GM21619 (cell line): ENCODE data around the gene EFCC1.
"Not testable (repeated sequence)": the region's sequence is repeated elsewhere in the genome, so short reads cannot be mapped to it uniquely, and the experiment has no call there.

Source experiments
- ATAC-seq: cut with Tn5 transposase; IDR thresholded peaks from one replicate; pipeline ENCODE4 v1.9.1; 2021; ENCODE audit not compliant: unreplicated experiment

EFCC1 gene

DNA sequence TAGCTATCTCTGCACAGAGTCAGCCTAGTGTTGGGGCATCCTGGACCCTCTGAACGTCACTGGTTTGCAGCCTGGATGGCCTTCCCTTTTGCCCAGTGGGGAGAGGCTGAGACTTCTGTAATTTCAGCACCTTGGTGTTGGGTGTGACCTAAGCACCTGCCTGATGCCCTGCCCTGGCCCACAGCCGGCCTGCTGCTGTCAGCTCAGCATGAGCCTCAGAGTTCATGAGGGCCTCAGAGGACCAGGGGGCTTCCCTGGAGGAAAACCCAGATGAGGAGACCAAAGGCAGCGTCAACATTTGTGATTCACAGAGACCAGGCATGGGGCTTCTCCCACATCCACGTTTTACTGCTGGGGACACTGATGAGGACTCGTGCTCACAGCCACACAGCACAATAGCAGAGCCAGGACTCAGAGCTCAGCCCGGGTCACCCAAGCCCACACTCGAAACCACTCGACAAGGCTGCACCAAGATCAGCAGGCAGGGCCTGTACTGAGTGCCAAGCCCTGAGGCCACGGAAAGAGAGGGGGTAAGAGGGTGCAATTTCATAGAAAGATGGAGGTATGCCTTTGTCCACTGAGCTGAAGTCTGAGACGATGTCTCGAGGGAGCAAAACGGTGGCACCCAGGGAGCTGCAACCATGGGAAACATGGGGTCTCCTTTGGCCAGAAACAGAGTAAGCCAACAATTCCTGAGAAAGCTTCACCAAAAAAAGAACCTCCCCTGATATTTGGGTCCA, 49.6 kb downstream of the EFCC1 start:
- no peak for ATAC-seq

DNA sequence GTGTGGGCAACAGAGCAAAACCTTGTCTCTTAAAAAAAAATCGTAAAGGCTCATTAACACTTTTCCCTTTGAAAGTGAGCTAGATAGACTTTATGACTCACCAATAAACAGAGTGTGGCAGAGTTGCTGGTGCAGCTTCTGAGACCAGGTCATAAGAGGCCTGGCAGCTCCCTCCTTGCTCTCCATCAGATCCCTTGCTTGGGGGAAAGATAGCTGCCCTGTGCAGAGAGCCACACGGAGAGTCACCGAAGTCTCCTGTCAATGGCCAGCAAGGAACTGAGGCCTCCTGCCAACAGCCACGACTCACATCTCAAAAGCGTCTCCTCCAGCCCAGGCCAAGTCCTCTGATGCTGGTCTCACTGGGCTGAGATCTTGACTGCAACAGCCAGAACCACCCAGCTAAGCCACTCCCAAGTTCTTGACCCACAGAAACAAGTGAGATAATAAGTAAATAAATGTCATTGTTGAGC, 50.8 kb downstream of the EFCC1 start:
- ATAC-seq: no peak

DNA sequence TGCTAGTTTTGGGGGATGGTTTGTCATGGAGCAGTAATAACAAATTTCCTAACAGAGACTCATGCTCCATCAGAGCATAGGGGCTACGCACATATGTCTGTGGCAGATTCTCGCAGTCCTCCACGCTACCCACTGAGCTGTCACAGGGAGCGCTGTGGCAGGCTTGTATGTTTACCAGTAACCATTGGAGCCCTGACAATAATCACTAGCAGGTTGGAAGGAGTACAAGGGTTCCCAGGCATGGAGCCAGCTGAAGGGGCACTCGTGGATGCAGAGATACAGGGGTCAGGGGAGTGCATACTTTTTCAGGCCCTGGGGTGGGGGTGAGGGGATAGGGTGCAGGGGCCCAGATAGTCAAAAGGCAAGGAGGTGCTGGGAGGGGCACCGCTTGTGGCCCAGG, 51.6 kb downstream of the EFCC1 start:
- ATAC-seq: no peak

DNA sequence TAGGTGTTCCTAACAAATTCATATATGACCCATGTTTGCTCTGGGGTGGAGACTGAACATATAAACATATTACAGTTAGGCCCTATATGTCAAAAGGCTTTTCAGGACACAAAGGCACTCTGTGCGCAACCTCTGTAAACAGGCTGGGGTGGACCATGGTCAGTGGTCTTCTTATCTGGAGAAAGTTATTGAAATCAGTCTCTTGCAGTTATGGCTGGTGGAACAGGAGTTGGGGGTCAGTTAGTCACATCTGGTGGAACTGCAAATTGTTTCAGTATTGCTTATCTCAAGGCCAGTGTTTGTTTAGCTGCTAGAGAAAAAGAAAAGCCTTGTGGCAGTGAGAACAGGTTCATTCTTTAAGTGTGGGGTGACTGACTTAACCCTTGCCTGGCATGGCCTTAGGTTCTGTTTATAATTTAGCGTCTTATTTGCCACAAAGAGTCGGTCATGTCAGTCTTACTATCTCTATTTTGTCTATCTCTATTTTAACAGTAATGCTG, 53.6 kb downstream of the EFCC1 start:
- no peak for ATAC-seq

DNA sequence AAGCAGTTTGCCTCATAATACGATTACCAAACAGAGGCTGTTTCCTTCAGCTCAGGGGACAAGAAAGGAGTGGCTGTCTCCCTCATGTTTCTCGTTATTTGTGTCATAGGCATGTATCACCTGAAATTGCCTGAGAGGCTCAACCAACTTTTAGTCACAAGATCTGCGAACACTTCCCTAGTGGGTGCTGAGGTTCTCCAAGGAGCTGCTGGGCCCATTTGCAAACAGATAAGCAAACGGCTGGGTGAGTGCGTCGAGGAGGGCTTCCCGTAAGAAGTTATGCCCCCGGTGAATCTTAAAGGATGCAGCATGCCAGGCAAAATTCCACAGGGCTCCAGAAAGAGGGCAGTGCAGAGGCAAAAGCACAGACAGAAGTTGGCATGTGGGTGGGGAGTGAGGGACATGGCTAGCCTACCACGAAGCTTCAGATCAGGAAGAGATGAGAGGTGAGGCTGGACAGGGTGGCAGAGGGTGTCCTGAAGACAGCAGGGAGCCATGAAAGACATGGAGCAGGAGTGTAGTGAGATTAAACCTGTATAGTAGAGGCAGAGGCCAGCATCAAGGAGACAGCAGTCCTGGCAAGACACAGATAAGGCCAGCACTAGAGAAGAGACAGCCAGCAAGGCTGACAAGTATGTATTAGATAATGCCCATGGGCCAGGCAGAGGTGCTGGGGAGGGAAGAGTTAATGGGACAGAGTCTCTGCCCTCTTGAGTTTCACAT, 55.5 kb downstream of the EFCC1 start:
- ATAC-seq: no peak

DNA sequence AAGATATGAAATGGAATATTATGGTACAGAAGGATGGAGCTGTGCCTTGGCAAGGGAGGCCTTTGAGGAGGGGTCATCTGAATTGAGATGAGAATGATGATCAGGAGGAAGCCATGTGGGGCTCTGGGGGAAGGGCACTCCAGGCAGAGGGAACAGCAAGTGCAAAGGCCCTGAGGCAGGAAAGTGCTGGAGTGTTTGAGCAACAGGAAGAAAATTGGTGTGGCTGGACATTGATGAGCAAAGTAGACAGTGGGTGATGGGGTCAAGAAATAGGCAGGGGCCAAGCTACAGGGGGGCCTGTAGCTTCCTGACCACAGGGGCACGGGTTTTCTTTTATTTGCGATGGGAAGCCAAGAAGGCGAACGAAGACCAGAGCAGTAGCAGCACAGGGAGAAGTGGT, 56.1 kb downstream of the EFCC1 start:
- no peak for ATAC-seq

DNA sequence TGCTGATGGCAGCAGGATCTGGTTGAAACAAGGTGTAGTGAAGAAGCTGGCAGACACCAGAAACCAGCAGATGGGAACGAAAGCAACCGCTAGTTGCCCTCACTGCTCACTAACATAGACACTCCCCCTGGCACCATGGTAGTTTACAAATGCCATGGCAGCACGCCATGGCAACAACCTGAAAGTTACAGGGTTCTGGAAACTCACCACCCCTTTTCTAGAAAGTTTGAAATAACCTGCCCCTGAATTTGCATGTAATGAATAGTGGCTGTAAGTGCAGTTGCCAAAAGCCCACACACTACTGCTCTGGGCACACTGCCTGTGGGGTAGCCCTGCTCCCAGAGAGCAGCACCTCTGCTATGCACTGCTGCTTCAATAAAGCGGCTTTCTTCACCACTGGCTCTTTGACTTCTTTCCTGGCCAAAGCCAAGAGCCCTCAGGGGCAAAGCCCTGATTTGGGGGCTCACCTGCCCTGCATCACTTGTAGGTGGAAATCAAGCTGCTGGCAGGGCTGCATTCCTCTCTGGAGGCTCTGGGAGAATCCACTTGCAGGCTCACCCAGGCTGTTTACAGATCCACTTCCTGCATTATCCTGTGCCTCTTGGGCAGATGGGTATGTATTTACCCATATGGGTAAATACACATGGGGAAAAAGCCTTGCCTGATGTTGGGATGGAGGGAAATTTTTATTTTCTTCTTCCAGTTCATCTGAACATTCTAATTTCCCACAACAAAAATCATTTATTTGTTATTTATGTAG, 57.5 kb downstream of the EFCC1 start:
- no peak for ATAC-seq

DNA sequence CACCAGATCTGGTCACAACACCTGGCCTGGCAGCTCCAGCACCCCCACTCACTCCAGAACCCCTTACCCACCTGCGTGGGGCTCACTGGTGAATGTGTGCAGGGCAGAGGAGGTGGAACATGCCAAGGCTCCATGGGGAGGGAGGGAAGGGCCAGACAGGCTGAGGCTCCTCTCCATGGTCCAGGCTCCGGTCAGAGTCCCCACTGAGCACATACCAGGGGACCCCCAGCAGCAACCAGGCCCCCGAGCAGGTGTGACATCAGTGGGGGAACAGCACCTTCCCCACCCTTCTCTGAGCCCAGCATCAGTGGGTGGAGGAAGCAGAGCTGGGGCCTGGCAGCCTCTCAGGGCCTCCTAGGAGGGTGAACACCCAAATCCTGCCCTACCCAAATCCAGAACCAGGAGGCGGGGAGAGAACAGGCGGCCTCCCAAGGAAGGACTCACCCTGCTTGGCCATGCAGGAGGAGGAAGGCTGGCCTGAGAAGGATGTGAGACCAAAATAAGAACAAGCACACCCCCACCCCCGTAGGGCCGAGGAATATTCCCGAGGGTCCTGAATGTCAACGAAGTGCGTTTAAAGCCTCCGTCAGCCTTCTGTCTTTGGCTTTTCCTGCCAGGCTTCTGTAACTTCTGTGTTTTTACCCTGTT, 58.3 kb downstream of the EFCC1 start:
- ATAC-seq: no peak

DNA sequence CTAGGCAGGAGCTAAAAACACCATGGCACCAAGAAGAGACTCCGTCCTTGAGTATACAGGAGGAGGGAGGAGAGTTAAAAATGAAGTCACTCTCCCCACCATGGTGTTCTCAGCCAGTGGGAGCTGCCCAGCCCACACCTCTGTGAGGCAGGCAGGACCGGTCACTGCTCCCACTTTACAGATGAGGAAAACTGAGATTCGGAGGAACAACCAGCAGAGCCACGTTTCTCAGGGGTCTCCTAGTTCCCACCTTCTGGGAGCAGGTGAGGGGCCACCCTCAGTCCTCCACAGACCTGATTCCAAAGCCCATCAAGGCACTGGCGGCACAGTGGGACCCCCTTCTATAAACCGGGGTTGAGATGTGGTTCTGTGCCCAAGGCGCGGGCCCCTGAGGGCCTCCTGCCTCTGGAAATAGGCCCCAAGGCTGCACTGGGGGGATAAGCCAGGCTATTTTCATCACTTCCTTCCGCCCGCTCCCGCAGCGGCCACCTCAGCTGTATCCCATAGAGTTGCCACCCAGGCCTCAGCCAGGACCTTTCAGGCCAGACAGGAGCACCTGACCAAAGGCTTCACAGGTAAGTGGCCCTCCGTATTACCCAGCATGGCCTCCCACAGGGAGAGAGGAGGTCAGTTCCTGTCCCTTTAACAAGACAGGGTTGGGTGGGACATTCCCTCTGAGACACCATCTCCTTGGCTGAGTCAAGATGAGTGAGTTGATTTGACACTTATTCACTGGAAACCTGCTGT, 59.3 kb downstream of the EFCC1 start, which contains the start of gene GP9:
Gene GP9, plus strand, starts transcription at position 504 of the 747 bp plus-strand sequence. CDS start 961 bp downstream, outside the sequence.
- ATAC-seq: no peak

DNA sequence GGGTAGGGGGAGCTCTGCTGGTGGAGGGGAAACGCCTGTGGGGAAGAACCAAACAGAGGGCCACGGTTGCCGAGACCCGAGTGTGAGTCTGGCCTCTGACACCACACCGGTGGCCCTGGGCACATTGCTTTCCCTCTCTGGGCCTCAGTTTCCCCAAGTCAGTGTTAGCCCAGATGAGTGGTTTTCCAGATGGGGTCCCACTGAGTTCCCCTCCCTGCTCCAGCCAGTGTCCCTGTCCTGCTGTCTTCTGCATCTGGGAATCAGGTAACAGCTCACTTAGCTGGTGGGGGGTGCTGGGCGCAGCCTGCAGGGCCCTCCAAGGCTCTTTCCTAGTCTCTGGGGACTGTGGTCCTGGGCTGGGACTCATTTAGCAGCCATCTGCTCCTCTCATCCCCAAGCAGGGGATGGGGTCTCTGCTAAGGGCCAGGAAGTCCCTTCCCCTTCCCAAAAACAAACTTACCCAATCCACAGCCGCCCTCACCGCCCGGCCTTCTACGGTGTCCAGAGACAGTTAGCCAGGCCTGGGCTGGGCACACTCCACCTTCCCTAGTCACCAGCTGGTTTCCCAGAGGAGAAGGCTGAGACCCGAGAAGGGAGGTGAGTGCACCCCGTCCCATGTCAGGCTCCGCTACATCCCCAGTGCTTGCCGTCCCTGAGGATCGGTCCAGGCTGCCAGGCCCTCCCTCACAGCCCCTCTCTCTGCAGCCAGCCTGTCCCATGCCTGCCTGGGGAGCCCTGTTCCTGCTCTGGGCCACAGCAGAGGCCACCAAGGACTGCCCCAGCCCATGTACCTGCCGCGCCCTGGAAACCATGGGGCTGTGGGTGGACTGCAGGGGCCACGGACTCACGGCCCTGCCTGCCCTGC, 60.2 kb downstream of the EFCC1 start:
- ATAC-seq: no peak

DNA sequence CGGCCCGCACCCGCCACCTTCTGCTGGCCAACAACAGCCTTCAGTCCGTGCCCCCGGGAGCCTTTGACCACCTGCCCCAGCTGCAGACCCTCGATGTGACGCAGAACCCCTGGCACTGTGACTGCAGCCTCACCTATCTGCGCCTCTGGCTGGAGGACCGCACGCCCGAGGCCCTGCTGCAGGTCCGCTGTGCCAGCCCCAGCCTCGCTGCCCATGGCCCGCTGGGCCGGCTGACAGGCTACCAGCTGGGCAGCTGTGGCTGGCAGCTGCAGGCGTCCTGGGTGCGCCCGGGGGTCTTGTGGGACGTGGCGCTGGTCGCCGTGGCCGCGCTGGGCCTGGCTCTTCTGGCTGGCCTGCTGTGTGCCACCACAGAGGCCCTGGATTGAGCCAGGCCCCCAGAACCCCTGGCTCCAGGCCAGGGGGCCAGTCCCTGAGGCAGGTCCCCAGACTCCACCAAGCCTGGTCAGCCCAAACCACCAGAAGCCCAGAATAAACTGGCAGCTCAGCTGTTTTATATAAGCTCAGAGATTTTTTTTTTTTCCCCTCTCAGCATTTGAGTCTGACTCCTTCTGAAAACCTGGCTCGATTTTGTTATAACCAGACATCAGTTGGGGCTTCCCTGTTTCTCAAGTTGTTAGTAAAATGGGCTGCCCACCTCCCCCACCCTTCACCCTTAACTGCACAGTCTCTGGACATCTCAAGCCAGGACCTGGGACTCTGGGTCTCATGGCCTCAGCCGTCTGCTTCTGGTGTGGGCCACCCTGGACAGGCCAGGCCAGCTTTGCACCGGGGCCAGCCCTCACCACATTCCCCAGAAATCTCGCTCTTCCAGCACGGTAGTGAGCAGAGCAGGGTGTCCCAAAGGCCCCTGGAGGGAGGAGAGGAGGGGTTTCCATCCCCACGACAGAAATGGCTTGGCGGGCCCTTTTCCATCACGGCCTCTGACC, 61.1 kb downstream of the EFCC1 start:
- ATAC-seq: no peak

DNA sequence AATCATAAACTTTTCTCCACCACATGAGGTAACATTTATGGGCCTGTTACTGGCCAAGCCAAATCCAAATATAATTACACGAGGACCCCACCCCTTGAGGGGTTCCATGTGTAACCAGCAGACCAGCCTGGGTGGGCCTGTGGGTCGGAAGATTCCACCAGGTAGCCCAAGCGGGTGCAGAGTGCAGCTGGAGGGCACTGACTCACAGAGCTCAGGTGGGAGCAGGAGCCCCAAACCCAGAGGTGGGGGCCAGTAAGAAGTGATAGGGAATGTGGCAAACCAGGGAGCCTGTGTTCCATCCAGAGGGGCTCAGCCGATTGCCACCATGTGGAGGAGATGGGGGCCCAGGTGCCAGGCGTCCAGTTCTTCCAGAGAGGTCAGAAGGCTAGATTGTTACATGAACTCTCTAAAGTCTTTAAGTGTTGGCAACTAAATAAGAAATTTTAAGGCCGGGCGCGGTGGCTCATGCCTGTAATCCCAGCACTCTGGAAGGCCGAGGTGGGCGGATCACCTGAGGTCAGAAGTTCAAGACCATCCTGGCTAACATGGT, 62.1 kb downstream of the EFCC1 start:
- ATAC-seq: no peak

DNA sequence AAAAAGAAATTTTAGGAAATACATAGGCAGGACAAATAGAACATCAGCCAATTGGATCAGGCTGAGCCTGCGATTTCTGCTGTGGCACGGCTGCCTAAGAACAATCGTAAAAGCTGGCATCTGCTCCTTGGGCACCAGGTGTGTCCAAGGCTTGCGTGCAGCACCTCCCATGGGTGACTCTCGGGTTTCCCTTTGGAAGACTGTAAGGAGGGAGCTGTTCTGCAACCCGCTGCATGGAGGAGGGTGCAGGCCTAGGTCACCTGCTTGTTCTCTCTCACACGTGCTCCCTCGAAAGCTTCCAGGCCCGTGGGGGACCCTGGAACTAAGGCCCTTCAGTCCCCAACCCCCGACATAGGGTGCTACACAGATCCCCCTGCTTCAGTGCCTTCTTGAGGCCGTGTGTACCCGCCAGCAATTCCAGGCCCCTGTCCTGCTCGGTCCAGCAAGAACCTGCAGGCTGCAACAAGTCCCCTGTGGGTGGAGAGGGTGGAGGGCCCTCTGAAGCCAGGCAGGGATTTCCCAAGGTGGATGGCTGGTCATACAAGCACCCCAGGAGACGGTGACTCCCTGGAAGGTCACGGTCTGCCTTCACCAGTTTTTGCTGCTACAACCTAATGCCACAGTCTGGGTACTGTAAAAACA, 62.9 kb downstream of the EFCC1 start:
- ATAC-seq: no peak

DNA sequence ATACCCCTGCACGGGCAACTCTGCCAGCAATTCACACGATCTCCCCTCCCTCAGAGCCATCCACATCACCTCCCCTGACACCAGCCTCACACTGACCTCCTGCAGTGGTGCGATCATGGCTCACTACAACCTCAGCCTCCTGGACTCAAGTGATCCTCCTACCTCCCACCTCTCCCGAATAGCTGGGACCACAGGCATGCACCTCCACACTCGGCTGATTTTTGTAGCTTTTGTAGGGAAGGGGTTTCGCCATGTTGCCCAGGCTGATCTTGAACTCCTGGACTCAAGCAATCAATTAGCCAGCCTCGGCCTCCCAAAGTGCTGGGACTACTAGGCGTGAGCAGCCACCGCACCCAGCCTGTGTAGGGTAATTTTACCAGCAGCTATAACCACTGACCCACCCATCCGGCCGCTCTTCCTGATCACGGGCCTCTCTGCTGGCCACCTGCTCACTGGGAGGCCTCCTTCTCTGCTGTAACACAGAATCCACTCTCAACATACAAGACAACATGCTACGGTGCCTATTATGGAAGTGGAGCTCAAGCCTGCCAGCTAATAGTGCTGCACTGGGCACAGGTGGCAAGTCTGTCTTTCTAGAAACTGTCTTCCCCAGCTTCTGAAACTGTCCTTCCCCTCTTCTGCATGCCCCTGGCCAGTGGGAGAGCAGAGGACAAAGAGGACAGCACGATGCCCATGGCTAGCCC, 64.1 kb downstream of the EFCC1 start:
- no peak for ATAC-seq

DNA sequence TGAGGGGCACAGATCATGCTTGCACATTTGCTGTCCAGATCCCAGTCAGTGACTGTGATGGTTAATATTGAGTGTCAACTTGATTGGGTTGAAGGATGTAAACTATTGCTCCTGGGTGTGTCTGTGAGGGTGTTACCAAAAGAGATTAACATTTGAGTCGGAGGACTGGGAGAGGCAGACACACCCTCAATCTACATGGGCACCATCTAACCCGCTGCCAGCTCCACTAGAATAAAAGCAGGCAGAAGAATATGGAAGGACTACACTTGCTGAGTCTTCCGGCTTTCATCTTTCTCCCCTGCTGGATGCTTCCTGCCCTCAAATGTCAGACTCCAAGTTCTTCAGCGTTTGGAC, 64.6 kb downstream of the EFCC1 start:
- no peak for ATAC-seq

DNA sequence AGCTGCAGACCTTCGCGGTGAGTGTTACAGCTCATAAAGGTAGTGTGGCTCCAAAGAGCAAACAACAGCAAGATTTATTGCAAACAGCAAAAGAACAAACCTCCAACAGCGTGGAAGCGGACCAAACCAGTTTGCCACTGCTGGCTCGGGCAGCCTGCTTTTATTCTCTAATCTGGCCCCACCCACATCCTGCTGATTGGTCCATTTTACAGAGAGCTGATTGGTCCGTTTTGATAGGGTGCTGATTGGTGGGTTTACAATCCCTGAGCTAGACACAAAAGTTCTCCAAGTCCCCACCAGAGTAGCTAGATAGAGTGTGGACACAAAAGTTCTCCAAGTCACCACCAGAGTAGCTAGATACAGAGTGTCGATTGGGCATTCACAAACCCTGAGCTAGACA, 66.6 kb downstream of the EFCC1 start:
- not testable (repeated sequence) for ATAC-seq
